ENCODE results near the gene LYPLAL1. TPM values are rescaled to one million over a fixed set of nuclear protein-coding genes. Genes with fewer than 3 reads are reported as not detected.

The LYPLAL1 gene
- polyA plus RNA-seq (ENCODE audit: insufficient read length in 4 of 4) = 10 to 100 TPM; 33.1 to 59.8 (median 53.3) TPM

DNA sequence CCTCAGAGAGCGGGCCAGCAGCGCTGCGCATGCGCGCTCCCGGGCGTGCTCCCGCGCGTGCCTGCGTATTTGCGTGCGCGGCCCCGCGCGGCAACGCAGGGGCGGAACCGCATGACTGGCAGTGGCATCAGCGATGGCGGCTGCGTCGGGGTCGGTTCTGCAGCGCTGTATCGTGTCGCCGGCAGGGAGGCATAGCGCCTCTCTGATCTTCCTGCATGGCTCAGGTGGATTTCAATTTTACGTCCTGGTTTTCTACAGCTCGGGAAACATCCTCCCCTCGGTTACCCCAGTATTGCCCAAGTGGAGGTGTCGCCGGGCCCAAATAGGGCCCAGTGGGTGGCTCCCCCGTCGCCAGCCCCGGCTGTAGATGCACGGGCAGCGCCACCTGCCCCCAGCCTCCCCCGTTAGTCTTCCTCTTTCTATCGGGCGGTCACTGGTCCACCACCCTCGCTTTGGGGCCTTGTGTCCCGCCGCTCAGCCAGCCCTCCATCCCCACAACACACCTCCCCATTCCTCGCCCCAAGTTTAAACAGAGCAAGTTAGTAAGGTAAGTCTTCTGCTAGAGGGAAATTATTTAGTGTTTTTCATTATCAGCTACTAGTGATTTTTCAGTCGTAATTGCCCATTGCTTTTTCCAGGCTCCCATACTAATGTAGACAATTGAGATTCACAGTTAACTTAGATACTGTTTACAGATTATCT, at the start of gene LYPLAL1:
TSS of gene LYPLAL1 (plus strand) at position 121 of the 702 bp plus-strand sequence. CDS start at position 134, 13 bp downstream.
- peak; percentile 72 to 78 (median 78) for DNase-seq (ENCODE audit: low read depth in 4 of 4, low spot score in 3 of 4)

DNA sequence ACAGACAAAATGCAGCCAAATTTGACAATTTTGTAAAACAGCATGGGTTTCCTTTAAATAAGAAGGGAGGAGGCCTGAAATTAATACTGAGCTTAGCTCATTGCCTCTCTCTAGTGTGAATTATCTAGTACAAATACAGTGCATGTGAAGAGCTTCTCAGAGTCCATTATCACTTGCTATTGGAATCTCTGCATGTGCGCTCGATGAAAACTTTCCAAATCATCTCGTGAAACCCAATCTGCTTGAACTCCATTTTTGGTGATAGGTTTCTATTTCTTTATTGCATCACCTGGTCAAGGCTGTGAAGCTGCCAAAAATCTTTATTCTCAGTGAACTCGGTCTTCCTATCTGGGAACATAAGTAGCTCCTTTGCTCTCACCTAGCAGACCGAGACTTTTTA, 49.5 kb upstream of the LYPLAL1 start:
- DNase-seq (ENCODE audit: low read depth in 4 of 4, low spot score in 3 of 4) = no peak

DNA sequence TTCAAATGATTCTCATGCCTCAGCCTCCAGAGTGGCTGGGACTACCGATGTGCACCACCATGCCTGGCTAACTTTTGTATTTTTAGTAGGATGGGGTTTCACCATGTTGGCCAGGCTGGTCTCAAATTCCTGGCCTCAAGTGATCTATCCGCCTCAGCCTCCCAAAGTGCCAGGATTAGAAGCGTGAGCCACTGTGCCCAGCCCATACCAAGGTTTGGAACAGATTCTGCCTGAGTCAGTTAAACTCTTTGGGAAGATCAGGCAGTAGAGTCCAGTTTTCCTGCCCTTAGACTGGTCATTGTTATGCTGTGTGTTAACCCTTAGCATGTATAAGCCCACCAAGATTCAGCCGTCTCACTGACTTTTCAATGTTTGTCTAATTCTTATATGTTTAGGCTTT, 48.3 kb upstream of the LYPLAL1 start:
- DNase-seq (ENCODE audit: low read depth in 4 of 4, low spot score in 3 of 4) = no peak

DNA sequence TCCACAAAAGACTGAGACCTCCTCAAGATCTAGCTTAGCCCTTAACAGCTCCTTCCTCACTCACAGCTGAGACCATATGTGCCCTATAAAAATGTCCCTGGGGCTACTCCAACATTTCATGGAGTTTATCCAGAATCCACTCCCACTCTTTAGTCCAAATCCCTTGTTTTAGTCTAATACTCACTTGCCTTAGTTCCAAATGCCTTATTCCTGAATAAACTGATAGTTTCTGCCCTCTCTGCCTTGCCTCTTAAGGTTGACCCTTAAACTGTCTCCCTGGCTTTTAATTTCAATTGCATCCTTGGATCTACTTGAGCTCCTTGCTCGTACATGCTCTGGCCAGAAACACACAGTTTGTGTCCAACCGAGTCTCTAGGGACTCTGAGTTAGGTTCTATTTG, 47.3 kb upstream of the LYPLAL1 start:
- DNase-seq (ENCODE audit: low read depth in 4 of 4, low spot score in 3 of 4) = peak in 2 of 4 donors; percentile 7 to 18

DNA sequence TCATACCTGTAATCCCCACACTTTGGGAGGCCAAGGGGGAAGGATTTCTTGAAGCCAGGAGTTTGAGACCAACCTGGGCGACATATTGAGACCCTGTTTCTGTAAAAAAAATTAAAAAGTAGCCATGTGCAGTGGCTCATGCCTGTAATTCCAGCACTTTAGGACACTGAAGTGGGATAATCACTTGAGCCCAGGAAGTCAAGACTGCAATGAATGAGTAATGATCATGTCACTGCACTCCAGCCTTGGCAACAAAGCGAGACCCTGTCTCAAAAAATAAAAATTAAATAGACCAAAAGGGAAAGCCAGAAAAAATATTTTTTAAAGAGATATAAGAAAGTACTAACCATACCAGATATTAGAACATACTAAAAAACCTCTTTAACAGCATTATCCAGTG, 44.7 kb upstream of the LYPLAL1 start:
- DNase-seq (ENCODE audit: low read depth in 4 of 4, low spot score in 3 of 4) = no peak

DNA sequence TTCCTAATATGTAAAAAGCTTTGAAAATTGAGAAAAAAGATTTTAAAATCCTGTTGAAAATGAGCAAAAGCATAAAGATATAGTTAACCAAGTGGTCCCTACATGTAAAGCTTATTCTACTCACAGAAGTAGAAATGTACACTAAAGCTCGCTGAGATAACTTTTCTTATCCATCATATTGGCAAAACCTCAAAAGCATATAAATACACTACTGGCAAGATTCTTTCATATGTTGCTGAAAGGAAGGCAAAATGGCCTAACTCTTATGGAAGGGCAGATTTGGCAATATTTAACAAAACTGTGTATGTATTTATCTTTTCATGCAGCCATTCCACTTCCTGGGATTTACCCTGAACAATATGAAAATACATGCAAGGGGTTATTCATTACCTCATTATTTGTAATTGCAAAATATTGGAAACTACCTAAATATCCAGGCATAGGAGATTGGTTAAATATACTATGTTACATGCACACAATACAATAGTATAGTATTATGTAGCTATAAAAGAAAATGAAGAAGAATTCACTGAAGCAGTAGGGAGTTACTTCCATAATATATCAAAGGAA, 43.2 kb upstream of the LYPLAL1 start:
- no peak for DNase-seq (ENCODE audit: low read depth in 4 of 4, low spot score in 3 of 4)

DNA sequence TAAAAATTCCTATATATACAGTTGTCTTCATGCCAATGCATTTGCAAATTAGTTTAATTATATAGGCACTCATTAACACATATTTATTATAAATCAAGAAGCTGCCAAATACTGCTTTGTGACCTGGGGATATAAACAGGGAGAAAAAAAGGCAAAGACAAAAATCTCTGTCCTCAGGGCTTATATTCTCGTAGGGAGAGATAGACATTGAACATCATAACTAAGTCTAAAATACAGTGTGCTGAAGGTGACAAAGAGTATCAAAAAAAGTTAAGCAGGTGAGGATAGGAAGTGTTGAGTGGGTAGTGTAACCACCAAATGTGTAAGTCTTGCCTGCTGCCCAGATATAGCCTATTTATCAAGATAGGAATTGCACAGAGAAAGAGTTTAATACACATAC, 40.7 kb upstream of the LYPLAL1 start:
- DNase-seq (ENCODE audit: low read depth in 4 of 4, low spot score in 3 of 4) = no peak

DNA sequence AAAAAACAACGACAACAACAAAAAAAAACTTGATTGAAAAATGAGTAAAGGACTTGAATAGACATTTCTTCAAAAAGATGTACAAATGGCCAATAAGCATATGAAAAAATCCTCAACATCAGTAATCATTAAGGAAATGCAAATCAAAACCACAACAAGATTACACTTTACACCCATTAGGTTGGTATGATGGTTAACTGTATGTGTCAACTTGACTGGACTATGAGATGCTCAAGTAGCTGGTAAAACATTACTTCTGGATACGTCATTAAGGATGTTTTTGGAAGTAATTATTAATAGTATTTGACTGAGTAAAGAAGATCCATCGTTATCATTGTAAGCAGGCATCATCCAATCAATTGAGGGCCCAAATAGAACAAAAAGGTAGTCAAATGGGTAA, 34.9 kb upstream of the LYPLAL1 start:
- DNase-seq (ENCODE audit: low read depth in 4 of 4, low spot score in 3 of 4) = no peak

DNA sequence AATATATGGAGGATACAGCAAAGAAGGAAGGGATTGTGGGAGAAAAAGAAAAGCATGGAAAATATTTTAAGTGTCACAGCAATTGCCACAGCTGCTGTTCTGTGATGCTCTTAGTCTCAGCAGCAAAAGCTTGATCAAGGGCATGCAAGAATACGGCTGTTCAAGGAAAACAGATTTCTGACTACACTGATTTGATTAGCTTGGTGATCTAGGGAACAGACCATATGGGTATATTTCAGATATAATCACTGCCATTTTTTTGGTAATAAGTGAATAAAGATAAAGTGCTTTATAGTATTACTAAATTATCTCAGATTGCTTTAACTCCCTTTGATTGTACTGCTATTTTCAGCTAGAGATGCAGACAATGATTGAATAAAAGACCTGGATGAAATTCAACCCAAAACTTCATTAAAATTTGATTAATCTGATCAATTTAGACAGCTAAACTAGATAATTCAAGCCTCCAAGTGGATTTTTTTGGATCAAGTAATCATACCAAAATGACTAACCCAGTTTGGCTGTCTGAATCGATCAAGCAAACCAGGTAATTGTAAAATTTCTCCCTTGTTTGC, 33.3 kb upstream of the LYPLAL1 start:
- no peak for DNase-seq (ENCODE audit: low read depth in 4 of 4, low spot score in 3 of 4)

DNA sequence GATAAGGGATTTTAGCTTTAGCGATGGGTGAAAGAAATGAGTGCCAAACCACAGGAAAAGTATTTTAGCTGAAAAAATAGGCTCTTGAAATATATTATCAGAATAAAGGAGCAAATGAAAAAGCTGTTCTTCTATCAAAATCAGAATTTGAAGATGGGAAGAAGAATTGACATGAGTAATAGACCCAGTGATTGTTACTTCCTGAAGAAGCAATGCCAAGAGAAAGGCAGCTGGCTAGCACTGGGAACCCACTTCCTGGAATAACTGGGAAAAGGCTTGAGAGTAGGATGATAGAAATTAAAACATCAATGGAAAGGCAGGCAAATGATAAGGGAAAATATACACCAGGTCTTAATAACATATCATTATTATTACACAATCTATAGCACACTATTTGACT, 29.9 kb upstream of the LYPLAL1 start:
- no peak for DNase-seq (ENCODE audit: low read depth in 4 of 4, low spot score in 3 of 4)

DNA sequence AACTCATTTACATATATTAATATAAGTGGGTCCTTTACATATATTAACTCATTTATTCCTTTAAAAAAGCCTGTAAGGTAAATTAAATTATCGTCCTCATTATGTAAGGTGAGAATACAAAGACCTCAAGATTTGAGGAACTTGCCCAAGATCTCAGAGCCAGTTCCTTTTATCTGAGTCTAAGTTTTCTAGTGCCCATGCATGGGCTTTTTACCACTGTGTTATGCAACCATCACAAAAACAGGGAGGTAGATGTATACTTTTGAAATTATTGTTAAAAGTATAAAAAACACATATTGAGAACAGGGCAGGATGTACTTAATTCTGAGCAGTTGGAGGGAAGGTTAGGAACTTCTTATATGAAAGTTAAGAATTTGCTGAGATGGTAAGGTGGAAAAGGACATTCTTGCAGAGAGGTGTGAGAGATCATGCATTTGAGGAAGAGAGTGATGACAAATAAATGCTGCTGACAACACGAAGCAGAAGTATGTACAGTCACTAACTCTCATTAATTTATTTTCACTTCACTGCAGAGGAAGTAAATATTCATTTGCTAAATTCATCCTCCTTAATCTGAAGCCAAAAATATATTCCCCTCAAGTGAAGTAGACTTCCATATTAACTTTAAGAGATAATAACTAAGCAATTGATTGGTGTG, 28.9 kb upstream of the LYPLAL1 start:
- no peak for DNase-seq (ENCODE audit: low read depth in 4 of 4, low spot score in 3 of 4)

DNA sequence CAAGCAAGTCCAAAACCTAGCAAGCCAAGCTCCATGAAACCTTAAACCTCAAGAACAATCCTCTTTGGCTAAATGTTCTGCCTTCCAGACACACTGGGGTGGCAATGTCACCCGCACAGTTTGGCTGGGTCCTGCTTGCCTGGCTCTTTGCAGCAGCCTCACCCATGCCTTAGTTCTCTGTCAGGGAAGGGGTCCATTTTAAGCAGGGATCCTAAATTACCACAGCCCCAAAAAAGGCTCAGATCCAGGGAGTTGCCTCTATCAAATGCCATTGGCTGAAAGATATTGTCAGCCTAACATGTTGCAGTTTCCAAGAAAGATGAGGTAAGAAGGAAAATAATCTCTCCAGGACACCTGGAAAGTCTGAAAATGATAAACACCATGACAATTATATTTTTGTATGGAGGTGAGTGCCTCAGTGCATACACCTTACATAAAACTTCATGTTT, 26.1 kb upstream of the LYPLAL1 start:
- no peak for DNase-seq (ENCODE audit: low read depth in 4 of 4, low spot score in 3 of 4)

DNA sequence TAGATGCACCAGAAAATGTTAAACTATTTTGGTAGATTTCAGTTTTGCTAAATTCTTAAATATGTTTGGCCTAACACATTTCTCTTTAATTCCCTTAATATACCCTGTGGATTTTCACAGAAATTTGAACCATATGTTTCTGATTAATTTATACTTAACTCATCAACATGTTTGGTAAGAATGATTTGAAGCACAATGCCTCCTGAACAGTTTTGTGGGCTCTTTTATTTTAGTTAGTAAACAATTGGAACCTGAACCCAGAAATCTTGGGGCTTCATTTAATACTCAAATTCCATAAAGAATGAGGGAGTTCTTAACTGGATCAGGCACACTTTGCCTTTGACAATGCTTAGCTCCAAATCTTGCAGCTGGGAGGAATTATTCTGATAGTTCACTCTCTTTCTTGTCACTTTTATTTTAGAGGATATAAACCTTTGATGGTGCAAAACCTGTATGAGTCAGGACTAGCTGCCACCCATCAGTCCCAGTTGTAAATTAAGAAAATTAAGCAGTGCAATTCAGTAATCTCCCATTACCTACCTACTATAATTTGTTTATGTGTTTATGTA, 24.6 kb upstream of the LYPLAL1 start:
- no peak for DNase-seq (ENCODE audit: low read depth in 4 of 4, low spot score in 3 of 4)

DNA sequence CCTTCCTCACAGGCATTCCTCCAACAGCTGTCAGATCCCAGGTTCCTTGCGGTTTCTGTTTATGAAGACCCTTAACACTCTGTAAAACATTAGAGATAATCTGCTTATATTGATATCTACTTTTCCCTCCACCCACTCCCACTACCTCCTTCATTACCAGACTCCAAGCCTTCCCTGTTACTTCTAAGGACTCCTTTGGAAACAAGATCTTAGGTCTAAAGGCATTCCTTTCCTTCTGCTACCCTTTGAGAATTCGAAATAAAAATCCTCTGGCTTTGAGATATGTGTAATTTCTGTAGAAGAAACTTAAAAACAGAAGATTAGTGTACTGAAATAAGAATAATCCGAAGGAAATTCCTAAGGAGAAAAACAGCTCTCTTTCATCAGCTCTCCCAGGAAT, 23.7 kb upstream of the LYPLAL1 start:
- DNase-seq (ENCODE audit: low read depth in 4 of 4, low spot score in 3 of 4) = no peak

DNA sequence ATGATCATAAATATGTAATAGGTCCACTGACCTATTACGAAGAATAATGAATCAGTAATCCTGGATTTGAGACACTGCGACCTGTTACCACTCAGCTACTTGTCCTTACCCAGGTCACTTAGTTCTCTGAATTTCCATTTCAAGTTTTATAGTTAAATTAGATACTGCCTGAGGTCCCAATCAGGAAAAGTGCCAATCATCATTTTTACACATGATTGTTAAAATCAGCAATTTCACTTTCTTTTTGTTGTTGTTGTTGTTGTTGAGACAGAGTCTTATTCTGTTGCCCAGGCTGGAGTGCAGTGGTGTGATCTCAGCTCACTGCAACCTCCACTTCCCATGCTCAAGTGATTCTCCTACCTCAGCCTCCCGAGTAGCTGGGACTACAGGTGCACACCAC, 22.8 kb upstream of the LYPLAL1 start:
- no peak for DNase-seq (ENCODE audit: low read depth in 4 of 4, low spot score in 3 of 4)

DNA sequence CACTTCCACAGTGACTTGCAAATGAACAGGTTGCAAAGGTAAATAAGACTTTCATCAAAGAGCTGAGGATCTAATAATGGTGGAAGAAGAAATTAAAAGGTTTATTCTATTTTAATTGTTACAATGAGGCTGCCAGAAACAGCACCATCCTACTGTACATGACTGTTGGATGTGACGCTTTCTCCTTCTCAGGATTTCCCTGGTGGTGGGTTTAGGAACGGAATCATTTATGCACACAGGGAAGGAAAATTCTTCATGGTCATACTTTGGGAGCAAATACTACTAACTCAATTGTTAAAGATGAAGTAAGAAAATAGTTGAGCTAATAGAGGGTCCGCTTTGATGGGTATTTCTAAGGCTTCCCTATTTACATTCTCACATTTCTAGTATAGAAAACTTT, 22.2 kb upstream of the LYPLAL1 start:
- no peak for DNase-seq (ENCODE audit: low read depth in 4 of 4, low spot score in 3 of 4)

DNA sequence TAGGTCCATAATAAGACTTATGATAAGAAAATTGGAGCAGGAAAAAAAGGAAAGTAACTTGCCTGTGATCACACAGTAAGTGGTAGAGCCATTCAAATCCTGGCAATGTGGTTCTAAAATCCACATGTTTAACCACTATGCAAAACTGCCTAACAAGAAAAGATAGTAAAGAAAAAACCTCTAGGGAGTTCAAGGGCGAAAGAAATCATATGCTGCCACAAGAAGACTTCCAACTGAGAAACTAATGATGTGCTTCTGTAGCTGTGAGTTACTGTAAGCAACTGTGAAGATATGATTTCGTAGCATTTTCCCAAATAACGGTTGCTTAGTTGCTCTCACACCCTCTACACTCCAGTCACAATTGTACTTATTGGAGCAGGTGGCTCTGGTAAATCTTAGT, 20.9 kb upstream of the LYPLAL1 start:
- no peak for DNase-seq (ENCODE audit: low read depth in 4 of 4, low spot score in 3 of 4)

DNA sequence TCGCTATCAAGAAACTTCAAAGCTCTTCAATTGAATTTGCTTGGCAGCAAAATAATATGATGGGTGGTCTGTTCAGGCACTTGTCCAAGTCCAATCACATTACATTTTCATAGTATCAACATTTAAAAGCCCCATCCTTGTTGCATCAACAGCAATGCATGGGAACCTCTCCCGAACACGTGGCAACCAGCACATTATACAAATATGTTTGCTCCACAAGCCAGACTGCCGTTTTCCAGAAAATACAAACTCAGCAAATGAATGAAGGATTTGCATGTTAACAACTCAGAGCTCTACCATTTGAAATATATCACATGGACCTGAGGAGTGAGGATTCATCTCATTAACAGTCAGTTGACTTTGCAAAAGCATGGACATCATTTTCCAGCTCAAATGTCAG, 20.0 kb upstream of the LYPLAL1 start:
- no peak for DNase-seq (ENCODE audit: low read depth in 4 of 4, low spot score in 3 of 4)

DNA sequence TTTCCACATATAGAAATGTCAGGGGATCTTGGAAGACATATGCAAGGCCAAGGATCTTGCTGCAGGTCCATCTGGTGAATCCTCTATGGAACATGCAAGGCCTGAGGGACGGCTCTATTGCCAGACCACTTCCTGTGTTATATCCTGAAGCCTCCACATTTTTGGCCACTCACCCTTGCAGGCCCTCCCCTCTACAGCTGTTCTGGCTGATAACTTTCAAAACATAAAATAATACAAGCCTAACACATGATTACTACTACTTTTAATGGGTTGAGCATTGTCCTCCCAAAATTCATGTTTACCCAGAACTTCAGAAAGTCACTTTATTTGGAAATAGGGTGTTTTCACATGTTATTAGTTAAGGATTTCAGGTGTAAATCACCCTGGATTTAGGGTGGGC, 18.5 kb upstream of the LYPLAL1 start:
- no peak for DNase-seq (ENCODE audit: low read depth in 4 of 4, low spot score in 3 of 4)

DNA sequence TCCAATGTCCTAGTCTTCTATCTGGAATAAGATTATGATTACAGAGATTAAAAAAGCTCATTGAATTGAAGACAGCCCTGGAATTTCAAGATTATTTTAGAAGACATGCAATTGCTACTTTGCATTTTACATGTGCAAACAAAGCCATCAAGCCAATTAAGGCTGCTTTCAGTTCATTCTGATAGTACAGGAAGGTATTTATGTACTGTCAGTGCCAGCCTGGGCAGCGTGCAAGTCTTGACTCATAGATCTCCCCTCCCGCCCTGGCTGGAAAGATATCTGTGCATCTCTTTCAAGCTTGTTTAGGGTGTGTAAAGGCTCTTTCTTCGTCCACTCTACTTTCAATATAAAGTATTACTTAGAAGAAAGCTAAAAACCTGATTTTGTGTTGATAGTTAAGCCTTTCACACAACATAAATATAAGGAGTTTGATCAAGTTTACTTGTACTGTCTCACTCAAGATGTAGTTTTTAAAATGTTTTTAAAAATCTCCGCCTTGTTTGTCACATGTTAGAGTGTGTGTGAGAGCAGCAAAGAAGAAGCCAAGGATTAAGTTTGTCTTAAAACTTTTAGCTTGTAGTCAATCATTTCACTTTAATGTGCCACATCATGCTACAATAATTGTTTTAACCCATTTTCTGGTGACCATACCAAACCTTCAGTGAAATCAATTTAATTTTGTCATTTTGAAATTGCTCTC, 13.6 kb upstream of the LYPLAL1 start:
- DNase-seq (ENCODE audit: low read depth in 4 of 4, low spot score in 3 of 4) = no peak

DNA sequence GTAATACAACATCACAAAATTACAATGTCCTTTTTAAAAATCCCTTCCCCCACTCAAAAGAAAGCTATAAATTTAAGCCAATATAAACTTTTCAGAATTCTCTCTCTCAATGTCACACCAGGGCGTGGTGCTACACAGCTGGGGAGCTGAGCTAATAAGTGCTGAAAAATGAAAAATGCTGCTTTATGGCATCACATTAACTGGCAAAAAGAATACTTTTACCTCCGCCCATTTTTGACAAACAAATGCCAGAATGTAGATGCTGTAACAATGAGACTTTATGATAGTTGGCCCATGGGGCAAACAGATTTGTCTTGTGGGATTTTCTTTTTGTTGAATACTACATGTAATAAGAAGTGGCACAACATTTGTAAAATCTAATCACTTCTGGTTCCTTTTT, 12.7 kb upstream of the LYPLAL1 start:
- DNase-seq (ENCODE audit: low read depth in 4 of 4, low spot score in 3 of 4) = no peak
